Stimulated activated naive CD4-positive, alpha-beta T cell (primary cell): ENCODE measurements around the gene RAD51B.
"Not testable (repeated sequence)": the region's sequence is repeated elsewhere in the genome, so short reads cannot be mapped to it uniquely, and the experiment has no call there.

Experiments
- DNase-seq, 6 experiments: peaks; one replicate each; lab custom pipeline; 2025; lab: John Stamatoyannopoulos, UW

RAD51B gene

GRCh38 chr14:68027276-68027675 lies 207.7 kb downstream of the RAD51B start:
- DNase-seq, result no peak

GRCh38 chr14:68028075-68028474 lies 208.5 kb downstream of the RAD51B start:
- no peak for DNase-seq

GRCh38 chr14:68031011-68031410 lies 211.4 kb downstream of the RAD51B start:
- not testable (repeated sequence) for DNase-seq

GRCh38 chr14:68032154-68032553 lies 212.6 kb downstream of the RAD51B start:
- DNase-seq, result no peak

DNA sequence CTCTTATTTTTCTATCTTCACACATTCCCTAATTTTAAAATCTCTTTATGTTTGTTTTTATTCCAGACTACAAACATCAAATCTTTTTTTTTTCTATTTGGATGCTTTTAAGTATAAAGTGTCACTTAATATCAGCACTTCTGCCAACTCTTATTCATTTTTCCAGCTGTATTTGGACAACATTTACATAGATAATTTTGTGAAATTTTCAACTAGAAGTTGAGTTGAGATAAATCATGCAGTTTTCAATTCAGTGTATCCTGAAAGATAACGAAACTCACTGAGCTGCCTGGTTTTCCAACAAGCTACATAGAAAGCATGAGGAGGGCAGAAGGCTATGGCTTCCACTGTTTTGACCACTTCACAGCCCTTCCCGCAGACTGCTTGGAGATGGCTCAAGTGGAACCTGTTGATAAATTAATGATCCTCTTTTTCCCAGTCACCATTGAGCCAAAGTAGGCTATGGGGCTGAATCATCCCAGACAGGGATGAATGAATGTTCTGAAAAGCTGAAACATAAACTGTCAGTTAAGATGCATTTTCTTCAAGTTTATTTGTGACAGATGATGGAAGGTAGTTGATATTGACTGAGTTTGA lies 213.9 kb downstream of the RAD51B start:
- no peak for DNase-seq

GRCh38 chr14:68034896-68035295 lies 215.3 kb downstream of the RAD51B start:
- no peak for DNase-seq

- DNase-seq, result no peak
Observed at GRCh38 chr14:68036202-68036601, 216.6 kb downstream of the RAD51B start.

GRCh38 chr14:68039593-68039992 lies 220.0 kb downstream of the RAD51B start:
- DNase-seq, result no peak

- DNase-seq, result no peak
Observed at GRCh38 chr14:68040633-68041369, 221.2 kb downstream of the RAD51B start.

GRCh38 chr14:68041876-68042354 lies 222.3 kb downstream of the RAD51B start:
- DNase-seq, result no peak

DNA sequence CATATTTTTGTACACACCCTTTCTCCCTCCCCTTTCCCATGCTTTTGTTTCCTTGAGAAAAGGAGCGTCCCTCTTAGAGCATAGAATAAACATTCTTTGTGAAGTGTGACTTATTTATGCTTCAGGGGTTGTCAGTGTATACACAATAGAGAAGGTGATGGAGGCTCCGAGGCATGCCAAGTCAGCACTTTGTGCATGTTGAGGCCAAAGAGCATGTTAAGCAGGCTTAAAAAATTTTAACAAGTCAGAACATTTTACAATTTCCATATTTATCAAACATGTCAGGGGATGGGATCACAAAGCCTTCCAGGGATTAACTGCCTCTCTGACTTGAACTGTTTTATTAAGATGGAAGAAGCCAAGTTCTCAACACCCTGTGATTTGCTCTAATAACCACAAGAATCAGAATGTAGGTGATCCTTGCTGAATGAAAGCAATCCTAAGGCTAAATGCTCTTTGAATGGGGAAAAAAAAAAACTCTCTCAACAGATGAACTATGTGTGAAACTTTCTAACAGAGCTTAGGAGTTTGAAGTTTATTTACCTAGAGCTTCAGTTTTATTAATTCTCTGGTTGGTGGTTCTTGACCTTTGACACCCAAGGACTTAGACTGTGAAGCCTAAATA lies 223.1 kb downstream of the RAD51B start:
- no peak for DNase-seq

- DNase-seq, result no peak
Observed at GRCh38 chr14:68043752-68044151, 224.2 kb downstream of the RAD51B start.

DNA sequence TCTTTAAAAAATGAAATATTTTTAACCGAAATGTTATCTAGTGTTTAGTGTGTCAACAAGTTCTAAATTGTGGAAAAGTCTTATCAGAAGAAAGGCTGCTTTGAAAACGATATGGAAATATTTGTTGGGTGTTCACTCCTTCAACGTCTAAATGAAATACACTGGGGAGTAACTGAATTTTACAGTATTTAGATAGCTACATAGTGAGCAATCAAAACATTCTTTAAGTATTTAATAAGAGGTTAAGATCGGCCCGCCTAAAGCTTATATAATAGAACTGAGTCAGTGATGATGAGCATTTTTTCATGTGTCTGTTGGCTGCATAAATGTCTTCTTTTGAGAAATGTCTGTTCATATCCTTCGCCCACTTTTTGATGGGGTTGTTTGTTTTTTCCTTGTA lies 228.3 kb downstream of the RAD51B start:
- no peak for DNase-seq

DNA sequence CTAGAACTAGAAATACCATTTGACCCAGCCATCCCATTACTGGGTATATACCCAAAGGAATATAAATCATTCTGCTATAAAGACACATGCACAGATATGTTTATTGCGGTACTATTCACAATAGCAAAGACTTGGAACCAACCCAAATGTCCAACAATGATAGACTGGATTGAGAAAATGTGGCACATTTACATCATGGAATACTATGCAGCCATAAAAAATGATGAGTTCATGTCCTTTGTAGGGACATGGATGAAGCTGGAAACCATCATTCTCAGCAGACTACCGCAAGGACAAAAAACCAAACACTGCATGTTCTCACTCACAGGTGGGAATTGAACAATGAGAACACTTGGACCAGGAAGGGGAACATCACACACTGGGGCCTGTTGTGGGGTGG lies 229.2 kb downstream of the RAD51B start:
- not testable (repeated sequence) for DNase-seq

GRCh38 chr14:68050177-68050576 lies 230.6 kb downstream of the RAD51B start:
- DNase-seq, result no peak

- no peak for DNase-seq
Observed at GRCh38 chr14:68051146-68051545, 231.6 kb downstream of the RAD51B start.

DNA sequence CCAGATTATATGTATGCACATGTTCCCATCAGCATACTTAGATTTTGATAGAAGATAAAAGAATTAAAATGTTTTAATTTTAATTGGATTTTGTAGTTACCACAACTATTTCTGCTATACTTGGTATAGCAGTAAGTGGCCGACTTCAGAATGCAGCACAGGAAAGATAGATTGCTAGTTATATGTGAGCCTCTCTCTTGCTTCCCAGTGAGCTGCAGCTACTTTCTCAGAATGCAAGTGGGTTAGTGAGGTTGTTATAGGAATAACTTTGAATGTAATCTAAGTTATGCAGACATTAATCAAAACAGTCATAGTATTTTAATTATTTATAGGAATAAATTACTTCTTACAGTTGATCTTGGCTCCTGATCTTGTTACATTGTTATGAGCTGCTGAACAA lies 240.6 kb downstream of the RAD51B start:
- DNase-seq, result no peak

- no peak for DNase-seq
Observed at GRCh38 chr14:68062651-68063050, 243.1 kb downstream of the RAD51B start.

GRCh38 chr14:68065322-68065721 lies 245.7 kb downstream of the RAD51B start:
- no peak for DNase-seq

- no peak for DNase-seq
Observed at GRCh38 chr14:68074765-68075381, 255.3 kb downstream of the RAD51B start.

GRCh38 chr14:68075382-68076029 lies 255.9 kb downstream of the RAD51B start:
- DNase-seq, result no peak

DNA sequence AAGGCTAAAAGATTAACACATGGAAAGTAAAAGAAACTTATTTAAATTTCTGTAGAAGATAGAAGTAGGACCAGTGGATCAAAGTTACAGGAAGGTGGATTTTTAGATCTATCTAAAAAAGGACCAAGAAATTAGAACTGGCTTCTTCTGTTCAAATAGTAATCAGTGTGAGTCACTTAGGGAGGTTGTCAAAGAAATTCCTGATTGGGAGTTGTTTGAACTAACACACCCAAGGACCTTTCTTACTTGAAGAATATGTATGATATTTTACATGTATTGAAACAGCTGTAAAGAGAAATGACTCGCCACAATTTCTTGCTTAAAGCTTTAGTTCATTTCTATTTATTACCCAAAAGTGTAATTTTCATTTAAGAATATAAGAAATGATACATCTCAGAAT lies 256.9 kb downstream of the RAD51B start:
- no peak for DNase-seq
